NOMO-1 treated with dmso at 0.1 percent for 144 hours (cell line): ENCODE results near the gene DIP2A.

Source experiments
- DNase-seq: peaks from one replicate; lab custom pipeline; 2025; ENCODE audit not compliant: unreplicated experiment; lab: John Stamatoyannopoulos, UW

Gene DIP2A

GRCh38 chr21:46616050-46616449, 157.4 kb downstream of the DIP2A start:
- no peak for DNase-seq

GRCh38 chr21:46616656-46617055, 158.0 kb downstream of the DIP2A start:
- DNase-seq = no peak

- DNase-seq = no peak
Measured at GRCh38 chr21:46617267-46618051, 158.8 kb downstream of the DIP2A start.

GRCh38 chr21:46618738-46619379, 160.2 kb downstream of the DIP2A start:
- DNase-seq = no peak
